NOMO-1 treated with DMSO at 0.1 percent for 48 hours (cell line): ENCODE results near the gene NRIP1.
"Not testable (repeated sequence)": the region's sequence is repeated elsewhere in the genome, so short reads cannot be mapped to it uniquely, and the experiment has no call there.

Experiments used
- DNase-seq: peaks from one replicate; lab custom pipeline; 2025; ENCODE audit not compliant: unreplicated experiment; lab: John Stamatoyannopoulos, UW

Gene NRIP1

GRCh38 chr21:14981246-14981645, 83.6 kb downstream of the NRIP1 start:
- no peak for DNase-seq

GRCh38 chr21:14979264-14979663, 85.5 kb downstream of the NRIP1 start:
- no peak for DNase-seq

- no peak for DNase-seq
These were observed 87.0 kb downstream of the NRIP1 start for GRCh38 chr21:14977814-14978213.

GRCh38 chr21:14975136-14975919, 89.5 kb downstream of the NRIP1 start:
- DNase-seq: peak; percentile 35

GRCh38 chr21:14972678-14973077, 92.1 kb downstream of the NRIP1 start:
- DNase-seq: no peak

- no peak for DNase-seq
These were observed 96.0 kb downstream of the NRIP1 start for GRCh38 chr21:14968821-14969220.

- no peak for DNase-seq
These were observed 96.8 kb downstream of the NRIP1 start for GRCh38 chr21:14968029-14968428.

GRCh38 chr21:14964621-14965020, 100.2 kb downstream of the NRIP1 start:
- no peak for DNase-seq

GRCh38 chr21:14962217-14962616, 102.6 kb downstream of the NRIP1 start:
- no peak for DNase-seq

GRCh38 chr21:14961502-14961901, 103.3 kb downstream of the NRIP1 start:
- DNase-seq: no peak

- no peak for DNase-seq
These were observed 105.5 kb downstream of the NRIP1 start for GRCh38 chr21:14959343-14959742.

- DNase-seq: no peak
These were observed 107.0 kb downstream of the NRIP1 start for GRCh38 chr21:14957836-14958235.

- DNase-seq: no peak
These were observed 108.0 kb downstream of the NRIP1 start for GRCh38 chr21:14956807-14957206.

- no peak for DNase-seq
These were observed 108.8 kb downstream of the NRIP1 start for GRCh38 chr21:14955936-14956520.

GRCh38 chr21:14952916-14953315, 111.9 kb downstream of the NRIP1 start:
- DNase-seq: no peak

GRCh38 chr21:14949603-14950002, 115.2 kb downstream of the NRIP1 start:
- DNase-seq: no peak

GRCh38 chr21:14947613-14948160, 117.1 kb downstream of the NRIP1 start:
- DNase-seq: no peak

GRCh38 chr21:14945176-14945575, 119.6 kb downstream of the NRIP1 start:
- no peak for DNase-seq

- no peak for DNase-seq
These were observed 121.2 kb downstream of the NRIP1 start for GRCh38 chr21:14943616-14944015.

- no peak for DNase-seq
These were observed 121.9 kb downstream of the NRIP1 start for GRCh38 chr21:14942801-14943490.

- not testable (repeated sequence) for DNase-seq
These were observed 137.5 kb downstream of the NRIP1 start for GRCh38 chr21:14927324-14927723.

GRCh38 chr21:14926186-14926585, 138.6 kb downstream of the NRIP1 start:
- DNase-seq: no peak
